Neural progenitor cell (in vitro differentiated cells): Measurements from ENCODE around the gene HOXA11. TPM values are rescaled to one million over a fixed set of nuclear protein-coding genes. Genes with fewer than 3 reads are reported as not detected.

ENCODE experiments used
- DNase-seq: peaks from one replicate; pipeline ENCODE4 v3.0.0-alpha.2; 2016; ENCODE audit warnings: low spot score
- H2AFZ ChIP-seq: fragments of 200-600 bp; sonication (generic); replicated peaks from 2 replicates; pipeline ENCODE4 v1.6.1; 2016; ENCODE audit warnings: antibody characterized with exemption
- H3F3A ChIP-seq: fragments of 200-600 bp; sonication (generic); 2 replicates; pipeline ENCODE4 v1.6.1; 2016; ENCODE audit warnings: antibody characterized with exemption, low read depth
- H3K27ac ChIP-seq: fragments of 200-600 bp; sonication (generic); 2 replicates; pipeline ENCODE4 v1.5.1; 2016; ENCODE audit warnings: mild to moderate bottlenecking
- H3K27me3 ChIP-seq: fragments of 200-600 bp; sonication (generic); 2 replicates; pipeline ENCODE4 v1.6.1; 2016; ENCODE audit warnings: mild to moderate bottlenecking, moderate library complexity
- H3K36me3 ChIP-seq: fragments of 200-600 bp; sonication (generic); 2 replicates; pipeline ENCODE4 v1.5.1; 2016
- H3K4me1 ChIP-seq: fragments of 200-600 bp; sonication (generic); 2 replicates; pipeline ENCODE4 v1.6.1; 2016; ENCODE audit warnings: mixed run types
- H3K4me2 ChIP-seq: fragments of 200-600 bp; sonication (generic); 2 replicates; pipeline ENCODE4 v1.6.1; 2016
- H3K4me3 ChIP-seq: fragments of 200-600 bp; sonication (generic); 2 replicates; pipeline ENCODE4 v1.5.1; 2016
- H3K79me2 ChIP-seq: fragments of 200-600 bp; sonication (generic); 2 replicates; pipeline ENCODE4 v1.6.1; 2016; ENCODE audit warnings: low read depth
- H3K9ac ChIP-seq: fragments of 200-600 bp; sonication (generic); 2 replicates; pipeline ENCODE4 v1.6.1; 2016
- H3K9me3 ChIP-seq: fragments of 200-600 bp; sonication (generic); 2 replicates; pipeline ENCODE4 v1.5.1; 2016; ENCODE audit warnings: low read depth
- H4K20me1 ChIP-seq: fragments of 200-600 bp; sonication (generic); 2 replicates; pipeline ENCODE4 v1.6.1; 2016; ENCODE audit warnings: low read depth
- H3K27ac Mint-ChIP-seq: 3 replicates; pipeline ENCODE4 v1.8.0; 2021; ENCODE audit warnings: mixed read lengths
- H3K27me3 Mint-ChIP-seq: 2 replicates; pipeline ENCODE4 v1.8.0; 2022; ENCODE audit warnings: low read depth, mild to moderate bottlenecking, inconsistent platforms, moderate library complexity, mixed read lengths; ENCODE audit not compliant: insufficient read depth
- H3K36me3 Mint-ChIP-seq: 3 replicates; pipeline ENCODE4 v1.8.0; 2021; ENCODE audit warnings: mixed read lengths
- H3K4me1 Mint-ChIP-seq: 3 replicates; pipeline ENCODE4 v1.8.0; 2021; ENCODE audit warnings: mixed read lengths
- H3K4me3 Mint-ChIP-seq: 3 replicates; pipeline ENCODE4 v1.8.0; 2021; ENCODE audit warnings: mild to moderate bottlenecking, moderate library complexity, mixed read lengths
- H3K9me3 Mint-ChIP-seq: 3 replicates; pipeline ENCODE4 v1.8.0; 2020; ENCODE audit warnings: mixed read lengths
- EZH2 ChIP-seq: fragments of 200-600 bp; sonication (generic); IDR thresholded peaks from 2 replicates; pipeline ENCODE4 v1.6.1; 2017; ENCODE audit warnings: antibody characterized with exemption, mild to moderate bottlenecking, moderate library complexity
- EZH2phosphoT487 ChIP-seq: fragments of 200-600 bp; sonication (generic); IDR thresholded peaks from 2 replicates; pipeline ENCODE4 v1.6.1; 2017; ENCODE audit warnings: antibody characterized with exemption
- total RNA-seq: library from RNA; depleted of rRNA; stranded (reverse); fragments of >200 nt; gene quantifications from 2 replicates; pipeline ENCODE4 v1.2.3, GENCODE V29; 2015; ENCODE audit warnings: low replicate concordance
- TF ChIP-seq, protein P1 (sequence below): fragments of 200-600 bp; sonication (generic); IDR thresholded peaks from 2 replicates; pipeline ENCODE4 v1.5.1; 2017; ENCODE audit warnings: antibody characterized with exemption, mild to moderate bottlenecking

HOXA11 gene
- total RNA-seq, 1 donor from 2014 or later: not detected

DNA sequence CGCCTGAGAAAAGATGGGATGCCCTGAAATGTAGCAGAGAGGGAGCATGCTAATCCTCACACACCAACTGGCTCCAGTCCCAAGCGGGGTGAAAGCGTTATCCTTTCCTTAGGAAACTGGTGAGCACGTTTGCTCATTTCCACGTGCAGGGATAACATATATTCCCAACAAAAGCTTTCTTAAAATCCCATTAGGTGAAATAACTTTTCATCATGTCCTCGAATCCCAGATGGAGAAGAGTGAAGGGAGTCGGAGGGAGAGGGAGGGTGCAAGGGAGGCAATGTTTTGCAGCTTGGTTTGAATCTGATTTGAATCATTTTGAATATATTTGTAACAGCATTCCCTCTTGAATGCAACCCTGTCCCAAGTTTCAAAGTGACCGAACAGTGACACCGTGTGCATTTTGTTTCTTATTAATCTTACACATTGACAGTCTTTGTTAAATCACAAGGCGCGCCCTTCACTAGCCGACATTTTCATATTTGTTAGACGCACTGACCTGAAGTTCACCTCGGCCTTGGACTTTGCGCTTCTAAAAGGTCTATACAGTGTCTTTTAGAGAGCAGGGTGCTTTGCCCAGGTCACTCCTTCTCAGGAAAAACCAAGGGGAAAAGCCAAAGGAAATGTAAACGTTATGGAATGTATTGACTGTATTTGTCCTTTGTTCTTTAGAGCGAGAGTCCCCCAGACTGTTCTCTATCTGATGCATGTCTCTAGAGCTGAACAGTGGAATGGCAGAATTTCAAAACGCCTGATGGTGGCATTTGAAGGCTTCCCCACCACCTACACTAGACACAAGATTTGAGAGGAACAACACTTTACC is 51.4 kb downstream of the HOXA11 start:
- peaks cover 79% of the 10 kb centered on the region for H4K20me1 ChIP-seq
- H3K4me3 ChIP-seq: no peak overlapping the region
- no peaks in the 10 kb centered on the region for H3F3A ChIP-seq
- H3K27ac ChIP-seq: no peak overlapping the region
- TF ChIP-seq EZH2: peak; percentile 89
- peak; percentile 82 for TF ChIP-seq EZH2phosphoT487
- TF ChIP-seq, protein P1, sequence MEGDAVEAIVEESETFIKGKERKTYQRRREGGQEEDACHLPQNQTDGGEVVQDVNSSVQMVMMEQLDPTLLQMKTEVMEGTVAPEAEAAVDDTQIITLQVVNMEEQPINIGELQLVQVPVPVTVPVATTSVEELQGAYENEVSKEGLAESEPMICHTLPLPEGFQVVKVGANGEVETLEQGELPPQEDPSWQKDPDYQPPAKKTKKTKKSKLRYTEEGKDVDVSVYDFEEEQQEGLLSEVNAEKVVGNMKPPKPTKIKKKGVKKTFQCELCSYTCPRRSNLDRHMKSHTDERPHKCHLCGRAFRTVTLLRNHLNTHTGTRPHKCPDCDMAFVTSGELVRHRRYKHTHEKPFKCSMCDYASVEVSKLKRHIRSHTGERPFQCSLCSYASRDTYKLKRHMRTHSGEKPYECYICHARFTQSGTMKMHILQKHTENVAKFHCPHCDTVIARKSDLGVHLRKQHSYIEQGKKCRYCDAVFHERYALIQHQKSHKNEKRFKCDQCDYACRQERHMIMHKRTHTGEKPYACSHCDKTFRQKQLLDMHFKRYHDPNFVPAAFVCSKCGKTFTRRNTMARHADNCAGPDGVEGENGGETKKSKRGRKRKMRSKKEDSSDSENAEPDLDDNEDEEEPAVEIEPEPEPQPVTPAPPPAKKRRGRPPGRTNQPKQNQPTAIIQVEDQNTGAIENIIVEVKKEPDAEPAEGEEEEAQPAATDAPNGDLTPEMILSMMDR: no peak
- H3K27me3 ChIP-seq: peaks cover 100% of the 10 kb centered on the region
- no peak overlapping the region for H3K27ac Mint-ChIP-seq
- H3K9me3 ChIP-seq: no peaks in the 10 kb centered on the region
- H3K36me3 ChIP-seq: no peaks in the 10 kb centered on the region
- H3K4me1 Mint-ChIP-seq: no peaks in the 10 kb centered on the region
- H3K4me1 ChIP-seq: no peaks in the 10 kb centered on the region
- peaks cover 2% of the 10 kb centered on the region for H3K36me3 Mint-ChIP-seq
- H3K9ac ChIP-seq: no peak overlapping the region
- H2AFZ ChIP-seq: no peak overlapping the region
- peaks cover 86% of the 10 kb centered on the region for H3K27me3 Mint-ChIP-seq
- H3K4me3 Mint-ChIP-seq: no peak overlapping the region
- H3K79me2 ChIP-seq: no peaks in the 10 kb centered on the region
- peaks cover 21% of the 10 kb centered on the region for H3K9me3 Mint-ChIP-seq
- H3K4me2 ChIP-seq: no peak overlapping the region
- DNase-seq: no peak

DNA sequence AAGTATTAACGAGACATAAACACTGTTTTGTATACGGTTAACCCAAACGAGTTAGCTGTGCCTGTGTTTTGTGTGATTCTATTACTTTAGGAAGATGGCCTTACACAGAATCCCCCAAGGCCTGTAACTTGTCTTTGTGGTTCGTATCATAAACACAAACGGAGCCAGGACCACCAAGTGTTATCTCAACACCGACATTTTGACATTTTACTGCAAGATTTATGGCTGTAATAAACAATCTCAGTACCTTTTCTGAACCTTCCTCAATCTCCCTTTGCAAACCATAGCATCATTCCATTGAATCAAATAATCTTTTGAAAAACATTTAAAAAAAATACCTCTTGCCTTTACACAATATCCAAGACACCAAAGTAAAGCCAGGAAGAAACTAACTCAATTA is 52.1 kb downstream of the HOXA11 start:
- H3K9ac ChIP-seq: no peak overlapping the region
- no peak overlapping the region for H3K4me2 ChIP-seq
- H3K4me1 ChIP-seq: no peaks in the 10 kb centered on the region
- no peak for DNase-seq
- H3K9me3 ChIP-seq: no peaks in the 10 kb centered on the region
- TF ChIP-seq EZH2 (no peak), EZH2phosphoT487 (no peak)
- TF ChIP-seq, protein P1: no peak
- Mint-ChIP-seq H3K4me3 (no peak overlapping the region), H3K9me3 (peaks cover 21% of the 10 kb centered on the region), H3K36me3 (peaks cover 2% of the 10 kb centered on the region), H3K27ac (no peak overlapping the region), H3K4me1 (no peaks in the 10 kb centered on the region), H3K27me3 (peaks cover 86% of the 10 kb centered on the region)
- H4K20me1 ChIP-seq: peaks cover 78% of the 10 kb centered on the region
- H3K27ac ChIP-seq: no peak overlapping the region
- peaks cover 100% of the 10 kb centered on the region for H3K27me3 ChIP-seq
- no peak overlapping the region for H2AFZ ChIP-seq
- no peaks in the 10 kb centered on the region for H3F3A ChIP-seq
- no peaks in the 10 kb centered on the region for H3K36me3 ChIP-seq
- no peaks in the 10 kb centered on the region for H3K79me2 ChIP-seq
- H3K4me3 ChIP-seq: no peak overlapping the region

DNA sequence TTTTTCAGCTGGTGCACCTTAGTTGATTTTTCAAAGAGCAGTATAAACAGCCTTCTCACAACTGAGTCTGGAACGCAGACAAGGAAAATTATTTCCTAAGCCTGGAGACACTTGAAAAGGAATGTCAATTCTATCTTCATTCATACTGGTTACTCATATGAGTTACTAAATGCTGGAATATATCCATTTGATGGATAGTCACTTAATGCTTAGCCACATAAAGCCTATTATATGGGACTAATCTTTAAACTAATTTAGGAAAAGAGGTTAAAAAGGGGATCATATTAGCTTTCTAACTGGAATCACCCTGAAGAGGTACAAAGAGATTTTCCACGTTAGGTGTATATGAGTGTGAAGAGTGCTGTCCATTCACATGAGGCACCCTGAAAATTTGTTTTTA is 52.8 kb downstream of the HOXA11 start:
- H2AFZ ChIP-seq: no peak overlapping the region
- H3K9ac ChIP-seq: no peak overlapping the region
- no peak overlapping the region for H3K4me2 ChIP-seq
- TF ChIP-seq EZH2phosphoT487 (no peak), EZH2 (no peak)
- TF ChIP-seq, protein P1: no peak
- peaks cover 78% of the 10 kb centered on the region for H4K20me1 ChIP-seq
- peaks cover 2% of the 10 kb centered on the region for H3K36me3 Mint-ChIP-seq
- DNase-seq: no peak
- peaks cover 21% of the 10 kb centered on the region for H3K9me3 Mint-ChIP-seq
- H3K27me3 Mint-ChIP-seq: peaks cover 86% of the 10 kb centered on the region
- H3K27ac Mint-ChIP-seq: no peak overlapping the region
- H3K36me3 ChIP-seq: no peaks in the 10 kb centered on the region
- H3K79me2 ChIP-seq: no peaks in the 10 kb centered on the region
- H3K4me1 ChIP-seq: no peaks in the 10 kb centered on the region
- H3K27ac ChIP-seq: no peak overlapping the region
- H3F3A ChIP-seq: no peaks in the 10 kb centered on the region
- H3K27me3 ChIP-seq: peaks cover 100% of the 10 kb centered on the region
- no peaks in the 10 kb centered on the region for H3K9me3 ChIP-seq
- no peak overlapping the region for H3K4me3 Mint-ChIP-seq
- no peaks in the 10 kb centered on the region for H3K4me1 Mint-ChIP-seq
- no peak overlapping the region for H3K4me3 ChIP-seq
